LNCaP clone FGC (cell line): ENCODE measurements around the gene TOM1.

Experiments used
- DNase-seq: peaks from one replicate; pipeline ENCODE4 v3.0.0-alpha.2; 2011; ENCODE audit warnings: low read depth
- H3K4me3 ChIP-seq: 2 replicates; pipeline ENCODE4 v1.5.1; 2011; ENCODE audit warnings: mild to moderate bottlenecking, low read depth, low read length, control low read depth
- TF ChIP-seq, protein P1 (sequence below): IDR thresholded peaks from 2 replicates; pipeline ENCODE4 v1.5.1; 2012; ENCODE audit warnings: mild to moderate bottlenecking; ENCODE audit not compliant: control insufficient read depth, insufficient read depth; ENCODE audit errors: extremely low read depth

TOM1 gene

DNA sequence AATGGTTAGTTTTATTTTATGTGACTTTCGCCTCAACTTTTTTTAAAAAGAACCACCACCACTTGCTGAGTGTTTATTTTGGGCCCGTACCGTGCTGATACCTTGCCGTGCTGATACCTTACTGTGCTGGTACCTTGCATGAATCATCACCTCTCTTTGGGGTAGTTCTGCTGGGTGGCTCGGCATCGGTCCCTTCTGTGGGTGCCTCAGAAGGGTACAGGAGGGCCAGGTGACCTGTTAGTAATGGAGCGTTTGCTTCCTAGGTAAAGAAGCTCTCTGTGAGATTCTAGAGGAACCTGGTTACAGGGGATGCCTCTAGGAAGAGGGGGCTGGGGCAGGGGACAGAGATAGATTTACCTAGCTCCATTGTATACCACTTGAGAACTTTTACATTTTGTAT is 17.1 kb downstream of the TOM1 start:
- TF ChIP-seq, protein P1, sequence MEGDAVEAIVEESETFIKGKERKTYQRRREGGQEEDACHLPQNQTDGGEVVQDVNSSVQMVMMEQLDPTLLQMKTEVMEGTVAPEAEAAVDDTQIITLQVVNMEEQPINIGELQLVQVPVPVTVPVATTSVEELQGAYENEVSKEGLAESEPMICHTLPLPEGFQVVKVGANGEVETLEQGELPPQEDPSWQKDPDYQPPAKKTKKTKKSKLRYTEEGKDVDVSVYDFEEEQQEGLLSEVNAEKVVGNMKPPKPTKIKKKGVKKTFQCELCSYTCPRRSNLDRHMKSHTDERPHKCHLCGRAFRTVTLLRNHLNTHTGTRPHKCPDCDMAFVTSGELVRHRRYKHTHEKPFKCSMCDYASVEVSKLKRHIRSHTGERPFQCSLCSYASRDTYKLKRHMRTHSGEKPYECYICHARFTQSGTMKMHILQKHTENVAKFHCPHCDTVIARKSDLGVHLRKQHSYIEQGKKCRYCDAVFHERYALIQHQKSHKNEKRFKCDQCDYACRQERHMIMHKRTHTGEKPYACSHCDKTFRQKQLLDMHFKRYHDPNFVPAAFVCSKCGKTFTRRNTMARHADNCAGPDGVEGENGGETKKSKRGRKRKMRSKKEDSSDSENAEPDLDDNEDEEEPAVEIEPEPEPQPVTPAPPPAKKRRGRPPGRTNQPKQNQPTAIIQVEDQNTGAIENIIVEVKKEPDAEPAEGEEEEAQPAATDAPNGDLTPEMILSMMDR = no peak
- DNase-seq = no peak
- 0 out of 2 replicates have a peak overlapping the region, but pooled peaks have one; percentile 5 for H3K4me3 ChIP-seq

DNA sequence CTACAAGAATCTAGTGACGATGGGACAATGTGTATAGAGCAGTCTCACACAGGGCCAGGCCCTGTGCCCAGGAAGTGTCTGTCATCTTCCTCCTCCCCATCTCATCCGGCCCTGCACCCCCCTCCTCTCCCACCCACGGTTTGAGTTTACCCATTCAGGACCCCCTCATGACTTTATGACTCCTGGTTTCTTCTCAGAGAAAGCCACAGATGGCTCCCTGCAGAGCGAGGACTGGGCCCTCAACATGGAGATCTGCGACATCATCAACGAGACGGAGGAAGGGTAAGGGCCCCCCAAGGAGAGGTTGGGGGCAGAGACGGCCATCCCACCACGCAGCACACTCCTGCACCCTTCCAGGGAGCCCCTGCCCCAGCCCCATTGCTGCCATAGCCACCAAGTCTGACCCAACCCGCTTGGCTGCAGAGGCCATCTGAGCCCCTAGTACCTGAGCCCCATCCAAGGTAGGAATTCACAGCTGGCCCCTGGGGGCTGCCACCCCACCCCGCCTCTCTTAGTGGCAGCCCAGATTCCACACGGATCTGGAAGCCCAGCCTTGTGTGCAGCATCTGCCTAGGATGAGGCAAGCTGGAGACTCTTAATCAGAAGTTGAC is 18.1 kb downstream of the TOM1 start:
- no peak for DNase-seq
- H3K4me3 ChIP-seq = no peak overlapping the region
- TF ChIP-seq, protein P1 = no peak

DNA sequence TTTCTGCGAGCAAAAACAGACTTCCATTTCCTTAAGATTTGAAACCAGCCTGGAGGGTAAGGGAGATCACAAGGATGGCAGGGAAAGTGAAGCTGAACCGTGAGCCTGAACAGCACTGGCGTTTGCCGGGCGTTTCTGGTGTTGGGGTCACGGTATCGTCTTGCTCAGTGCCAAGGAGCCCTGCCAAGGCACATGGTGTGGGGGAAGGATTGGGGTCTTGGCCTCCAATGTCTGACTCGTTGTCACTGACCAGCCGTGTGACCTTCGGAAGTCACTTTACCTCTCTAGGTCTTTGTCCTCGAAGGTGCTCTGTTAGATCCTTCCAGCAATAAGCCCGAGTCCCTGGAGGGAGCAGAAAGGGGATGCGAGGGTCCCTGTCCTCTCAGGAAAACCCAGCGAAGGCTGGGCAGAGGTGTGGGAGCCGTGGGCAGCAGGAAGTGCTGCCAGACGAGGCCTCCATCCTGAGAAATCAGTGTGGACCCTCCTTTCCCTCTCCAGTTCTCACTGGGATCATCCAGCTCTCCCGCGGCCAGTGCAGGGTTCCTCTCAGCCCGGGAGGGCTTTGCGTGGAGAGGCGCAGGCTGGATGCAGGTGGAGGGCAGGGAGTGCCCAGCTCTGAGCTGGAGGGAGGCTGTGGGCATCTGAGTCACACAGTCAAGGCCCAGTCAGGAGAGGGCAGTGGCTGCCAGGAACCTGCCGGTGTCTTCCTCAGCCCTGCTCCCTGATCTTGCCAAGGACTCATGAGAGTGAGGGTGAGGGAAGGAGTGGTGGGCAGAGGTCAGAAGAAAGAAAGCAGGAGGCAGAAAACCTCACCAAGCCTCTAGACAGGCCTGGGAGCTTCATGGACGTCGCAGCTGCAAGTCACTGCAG is 18.9 kb downstream of the TOM1 start:
- H3K4me3 ChIP-seq = no peak overlapping the region
- no peak for DNase-seq
- TF ChIP-seq, protein P1 = no peak

DNA sequence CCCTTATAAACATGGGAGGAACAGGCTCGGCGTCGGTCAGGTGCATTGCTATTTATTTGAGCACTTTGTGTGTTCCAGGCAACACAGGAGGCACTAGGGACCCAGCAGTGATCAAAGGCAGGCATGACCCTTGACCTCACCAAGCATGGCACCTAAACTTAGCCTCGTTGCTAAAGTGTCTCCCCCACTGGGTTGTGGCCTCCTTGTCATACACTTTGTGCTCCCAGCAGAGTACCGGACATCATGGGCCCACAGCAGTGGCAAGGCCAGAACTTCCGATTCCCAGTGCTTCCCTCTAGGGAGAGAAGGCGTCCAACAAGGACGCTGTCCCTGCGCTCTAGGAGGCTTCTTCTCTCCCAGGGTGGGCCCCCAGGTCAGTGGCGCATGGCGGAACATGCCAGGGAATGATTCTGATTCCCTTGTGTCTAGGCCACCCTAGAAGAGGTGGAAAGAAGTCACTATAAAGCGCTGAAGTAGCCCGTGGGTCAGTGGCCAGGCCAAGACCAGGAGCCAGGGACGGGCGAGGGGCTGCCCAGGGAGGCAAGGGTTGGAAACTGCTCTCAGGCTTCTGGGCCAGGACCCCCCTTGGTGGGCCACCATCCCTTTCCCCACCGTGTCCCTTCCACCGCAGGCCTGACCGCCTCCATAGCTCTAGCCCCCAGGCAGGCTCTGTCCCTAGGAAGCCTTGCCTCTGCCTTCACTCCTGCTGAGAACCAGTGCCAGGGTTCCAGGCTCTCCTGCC is 19.7 kb downstream of the TOM1 start:
- H3K4me3 ChIP-seq = no peak overlapping the region
- no peak for DNase-seq
- TF ChIP-seq, protein P1 = no peak

DNA sequence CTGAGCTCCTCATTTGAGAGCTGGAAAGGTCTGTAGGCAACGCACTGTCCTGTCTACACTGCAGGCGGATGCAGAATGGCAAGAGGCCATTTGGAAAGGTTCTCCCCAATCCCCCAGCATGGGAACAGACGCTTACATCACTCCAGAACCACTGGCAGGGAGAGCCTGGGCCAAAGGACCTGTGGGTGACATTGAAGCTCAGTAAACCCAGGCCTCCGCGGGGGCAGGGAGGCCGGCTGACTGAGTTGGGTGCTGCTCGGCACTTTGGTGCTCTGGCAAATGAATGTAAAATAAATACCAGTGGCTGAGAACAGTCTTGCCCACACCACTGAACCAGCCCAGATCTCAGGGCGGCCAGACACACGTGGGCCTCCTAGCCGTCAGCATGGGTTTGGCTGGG is 22.4 kb downstream of the TOM1 start:
- TF ChIP-seq, protein P1 = no peak
- no peak overlapping the region for H3K4me3 ChIP-seq
- no peak for DNase-seq

DNA sequence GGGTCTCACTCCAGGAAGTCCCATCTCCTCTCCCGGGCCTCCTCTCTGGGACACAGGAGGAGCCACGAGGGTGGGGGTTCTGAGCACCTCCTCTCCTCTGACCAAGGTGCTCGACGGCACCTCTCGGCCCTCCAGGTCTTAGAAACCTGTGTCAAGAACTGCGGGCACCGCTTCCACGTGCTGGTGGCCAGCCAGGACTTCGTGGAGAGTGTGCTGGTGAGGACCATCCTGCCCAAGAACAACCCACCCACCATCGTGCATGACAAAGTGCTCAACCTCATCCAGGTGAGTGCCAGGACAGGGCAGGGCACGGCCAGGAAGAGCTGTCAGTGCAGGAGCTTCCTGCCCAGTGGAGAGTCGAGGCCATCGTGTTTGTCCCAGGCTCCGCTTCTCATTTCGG is 23.2 kb downstream of the TOM1 start:
- DNase-seq = no peak
- no peak overlapping the region for H3K4me3 ChIP-seq
- TF ChIP-seq, protein P1 = no peak
